HG03097 (cell line): Measurements from ENCODE around the gene MACF1.

Experiments
- ATAC-seq: cut with Tn5 transposase; IDR thresholded peaks from one replicate; pipeline ENCODE4 v1.9.1; 2021; ENCODE audit not compliant: unreplicated experiment, low FRiP score

Gene MACF1

GRCh38 chr1:39288735-39289465 is 84.4 kb downstream of the MACF1 start:
- no peak for ATAC-seq

- no peak for ATAC-seq
Observed at GRCh38 chr1:39292401-39292800, 87.9 kb downstream of the MACF1 start.

- no peak for ATAC-seq
Observed at GRCh38 chr1:39293375-39294070, 89.0 kb downstream of the MACF1 start.

- no peak for ATAC-seq
Observed at GRCh38 chr1:39294531-39294930, 90.0 kb downstream of the MACF1 start.

GRCh38 chr1:39295901-39296300 is 91.4 kb downstream of the MACF1 start:
- ATAC-seq, result no peak

GRCh38 chr1:39297551-39297950 is 93.1 kb downstream of the MACF1 start:
- ATAC-seq, result no peak

- ATAC-seq, result no peak
Observed at GRCh38 chr1:39301606-39302005, 97.1 kb downstream of the MACF1 start.

- no peak for ATAC-seq
Observed at GRCh38 chr1:39305555-39305954, 101.1 kb downstream of the MACF1 start.

GRCh38 chr1:39310015-39310414 is 105.5 kb downstream of the MACF1 start:
- no peak for ATAC-seq

- no peak for ATAC-seq
Observed at GRCh38 chr1:39310691-39311090, 106.2 kb downstream of the MACF1 start.

GRCh38 chr1:39317111-39317510 is 112.6 kb downstream of the MACF1 start:
- no peak for ATAC-seq

GRCh38 chr1:39317910-39318633 is 113.6 kb downstream of the MACF1 start:
- ATAC-seq, result no peak

- no peak for ATAC-seq
Observed at GRCh38 chr1:39321979-39322378, 117.5 kb downstream of the MACF1 start.

- ATAC-seq, result no peak
Observed at GRCh38 chr1:39322431-39322830, 117.9 kb downstream of the MACF1 start.

- no peak for ATAC-seq
Observed at GRCh38 chr1:39324888-39325287, 120.4 kb downstream of the MACF1 start.

- no peak for ATAC-seq
Observed at GRCh38 chr1:39326836-39327235, 122.3 kb downstream of the MACF1 start.

GRCh38 chr1:39328095-39328494 is 123.6 kb downstream of the MACF1 start:
- ATAC-seq, result no peak

GRCh38 chr1:39328586-39329121 is 124.2 kb downstream of the MACF1 start:
- no peak for ATAC-seq

- ATAC-seq, result no peak
Observed at GRCh38 chr1:39331647-39332046, 127.2 kb downstream of the MACF1 start.

- ATAC-seq, result no peak
Observed at GRCh38 chr1:39332291-39332690, 127.8 kb downstream of the MACF1 start.

GRCh38 chr1:39332828-39333227 is 128.3 kb downstream of the MACF1 start:
- no peak for ATAC-seq
